Lower leg skin (tissue), 3 donors: ENCODE data around the gene DNAL1.

Source experiments
- POLR2A ChIP-seq, 2 donors: fragments of 450-650 bp; IDR thresholded peaks; one replicate each; pipeline ENCODE4 v1.6.1; 2016 to 2017; ENCODE audit warnings: antibody characterized with exemption in 2 of 2, mild to moderate bottlenecking in 1 of 2, moderate library complexity in 1 of 2
- TF ChIP-seq, protein P1 (sequence below), 3 donors: fragments of 450-650 bp; IDR thresholded peaks; one replicate each; pipeline ENCODE4 v1.5.1; 2016; ENCODE audit warnings: antibody characterized with exemption in 3 of 3, mild to moderate bottlenecking in 3 of 3, moderate library complexity in 2 of 3

GRCh38 chr14:73747379-73748211 is 102.8 kb downstream of the DNAL1 start:
- TF ChIP-seq, protein P1, sequence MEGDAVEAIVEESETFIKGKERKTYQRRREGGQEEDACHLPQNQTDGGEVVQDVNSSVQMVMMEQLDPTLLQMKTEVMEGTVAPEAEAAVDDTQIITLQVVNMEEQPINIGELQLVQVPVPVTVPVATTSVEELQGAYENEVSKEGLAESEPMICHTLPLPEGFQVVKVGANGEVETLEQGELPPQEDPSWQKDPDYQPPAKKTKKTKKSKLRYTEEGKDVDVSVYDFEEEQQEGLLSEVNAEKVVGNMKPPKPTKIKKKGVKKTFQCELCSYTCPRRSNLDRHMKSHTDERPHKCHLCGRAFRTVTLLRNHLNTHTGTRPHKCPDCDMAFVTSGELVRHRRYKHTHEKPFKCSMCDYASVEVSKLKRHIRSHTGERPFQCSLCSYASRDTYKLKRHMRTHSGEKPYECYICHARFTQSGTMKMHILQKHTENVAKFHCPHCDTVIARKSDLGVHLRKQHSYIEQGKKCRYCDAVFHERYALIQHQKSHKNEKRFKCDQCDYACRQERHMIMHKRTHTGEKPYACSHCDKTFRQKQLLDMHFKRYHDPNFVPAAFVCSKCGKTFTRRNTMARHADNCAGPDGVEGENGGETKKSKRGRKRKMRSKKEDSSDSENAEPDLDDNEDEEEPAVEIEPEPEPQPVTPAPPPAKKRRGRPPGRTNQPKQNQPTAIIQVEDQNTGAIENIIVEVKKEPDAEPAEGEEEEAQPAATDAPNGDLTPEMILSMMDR (IDR thresholded peaks at IDR 0.05) = no peak
- no peak for TF ChIP-seq POLR2A (IDR thresholded peaks at IDR 0.05)
